AG08395 (cell line): ENCODE data around the gene SPATS2.

Experiments
- DNase-seq: peaks from one replicate; pipeline ENCODE4 v3.0.0; 2012; ENCODE audit warnings: mixed read lengths, low spot score

SPATS2 gene

DNA sequence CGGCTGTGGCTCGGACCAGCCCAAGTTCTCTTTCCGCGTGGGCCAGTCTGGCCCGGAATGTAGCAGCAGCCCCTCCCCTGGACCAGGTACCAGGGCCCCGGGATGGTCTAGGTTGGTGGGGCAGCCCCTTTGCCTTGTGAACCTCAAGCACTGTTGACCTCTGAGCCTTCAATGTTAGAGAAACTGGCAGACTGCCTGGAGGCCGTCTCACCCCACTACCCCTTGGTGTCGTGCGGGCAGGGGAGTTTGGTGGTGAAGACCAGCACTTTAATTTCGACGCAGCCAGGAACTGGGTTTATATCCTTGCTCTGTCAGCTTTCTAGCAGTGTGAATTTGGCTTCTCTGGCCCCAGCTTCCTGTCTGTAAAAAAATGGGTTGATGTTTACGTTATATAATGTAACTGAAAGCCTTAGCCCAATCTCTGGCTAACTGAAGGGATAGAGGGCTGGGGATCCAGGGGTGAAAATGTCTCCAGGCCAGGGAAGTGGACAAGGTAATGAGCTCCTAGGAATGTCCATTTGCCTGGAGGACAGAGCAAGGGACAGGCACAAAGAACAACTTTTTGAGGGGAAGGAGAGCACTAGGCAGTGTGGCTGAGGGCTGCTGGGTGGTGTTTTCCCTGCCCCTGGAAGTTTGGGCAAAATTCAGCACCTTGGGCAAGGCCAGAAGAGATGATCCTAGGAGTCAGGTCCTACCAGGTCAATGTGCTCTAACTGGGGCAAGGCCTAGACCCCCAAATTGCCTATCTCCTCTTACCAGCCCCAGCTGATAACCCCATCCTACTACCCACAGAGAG lies 189.3 kb downstream of the SPATS2 start:
- DNase-seq: no peak

- no peak for DNase-seq
These were observed 190.1 kb downstream of the SPATS2 start for GRCh38 chr12:49557187-49557916.

GRCh38 chr12:49557917-49558215 lies 190.6 kb downstream of the SPATS2 start:
- no peak for DNase-seq

DNA sequence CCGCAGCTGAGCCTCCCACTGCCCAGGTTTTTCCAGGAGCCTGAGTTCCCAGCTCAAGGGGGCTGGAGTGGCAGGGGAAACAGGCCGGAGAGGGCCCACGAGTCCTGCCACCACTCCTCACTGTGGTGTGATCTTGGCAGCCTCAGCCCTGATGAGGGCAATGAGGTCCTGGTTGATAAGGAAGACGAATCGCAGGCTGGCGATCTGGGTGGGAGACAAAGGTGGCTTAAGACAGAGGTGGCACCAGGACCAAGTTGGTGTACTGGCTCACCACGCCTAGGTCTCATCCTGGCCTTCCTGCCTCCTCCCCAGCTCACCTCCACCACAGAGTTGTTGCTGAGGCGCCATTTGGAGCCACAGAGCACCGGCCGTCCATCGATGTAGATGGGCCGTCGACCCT lies 191.3 kb downstream of the SPATS2 start:
- no peak for DNase-seq

GRCh38 chr12:49559011-49559675 lies 191.9 kb downstream of the SPATS2 start:
- DNase-seq: no peak

- no peak for DNase-seq
These were observed 193.4 kb downstream of the SPATS2 start for GRCh38 chr12:49560695-49561094.

DNA sequence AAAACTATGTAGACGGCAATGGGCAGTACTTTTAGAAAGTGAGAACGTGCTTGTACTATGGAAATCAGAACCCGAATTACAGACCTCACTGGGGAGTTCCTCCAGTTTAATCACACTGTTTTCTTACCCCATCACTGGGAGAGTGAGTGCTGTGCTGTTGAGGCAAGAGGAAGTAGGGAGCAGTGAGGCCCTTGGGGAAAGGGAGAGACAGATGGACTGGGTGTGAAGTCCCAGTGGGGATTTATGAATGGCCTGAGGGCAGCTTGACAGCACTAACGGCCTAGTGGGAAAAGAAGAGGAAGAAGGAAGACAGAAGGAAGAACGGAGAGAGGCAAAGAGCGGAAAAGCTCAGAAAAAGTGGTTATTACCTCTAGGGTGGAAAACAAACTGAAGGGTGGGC lies 195.0 kb downstream of the SPATS2 start:
- DNase-seq: no peak

- no peak for DNase-seq
These were observed 195.6 kb downstream of the SPATS2 start for GRCh38 chr12:49562831-49563230.

DNA sequence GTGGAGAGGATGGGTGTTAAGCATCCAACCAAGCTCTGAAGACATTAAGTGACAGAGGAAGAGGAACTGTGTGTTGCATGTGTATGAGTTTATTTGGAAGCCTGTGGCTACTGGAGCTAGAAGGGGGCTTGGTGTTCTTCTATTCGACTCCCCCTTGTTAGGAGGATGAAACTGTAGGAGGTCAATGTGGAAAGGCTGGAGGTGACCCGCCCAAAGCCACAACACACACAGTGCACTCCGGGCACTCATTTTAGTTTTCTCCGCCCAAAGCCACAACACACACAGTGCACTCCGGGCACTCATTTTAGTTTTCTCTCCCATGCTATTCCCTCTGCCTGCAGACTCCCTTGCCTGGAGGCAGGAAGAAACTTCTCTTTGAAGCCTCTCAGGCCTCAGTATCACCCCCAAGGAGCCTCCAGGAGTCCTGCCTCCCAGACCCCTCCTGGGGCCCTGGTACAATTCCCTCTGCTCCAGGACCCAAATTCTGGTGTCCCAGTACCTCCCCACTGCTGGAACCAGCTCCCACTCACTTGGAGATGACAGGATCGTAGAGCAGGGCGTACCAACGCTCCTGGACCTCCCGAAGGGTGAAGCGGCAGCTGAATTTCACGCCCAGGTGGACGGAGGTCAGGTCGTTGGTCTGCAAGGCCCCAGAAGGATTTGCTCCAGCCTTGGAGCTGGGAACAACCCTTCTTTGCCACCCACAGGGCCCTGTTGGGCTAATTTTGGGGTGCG lies 196.9 kb downstream of the SPATS2 start:
- no peak for DNase-seq

DNA sequence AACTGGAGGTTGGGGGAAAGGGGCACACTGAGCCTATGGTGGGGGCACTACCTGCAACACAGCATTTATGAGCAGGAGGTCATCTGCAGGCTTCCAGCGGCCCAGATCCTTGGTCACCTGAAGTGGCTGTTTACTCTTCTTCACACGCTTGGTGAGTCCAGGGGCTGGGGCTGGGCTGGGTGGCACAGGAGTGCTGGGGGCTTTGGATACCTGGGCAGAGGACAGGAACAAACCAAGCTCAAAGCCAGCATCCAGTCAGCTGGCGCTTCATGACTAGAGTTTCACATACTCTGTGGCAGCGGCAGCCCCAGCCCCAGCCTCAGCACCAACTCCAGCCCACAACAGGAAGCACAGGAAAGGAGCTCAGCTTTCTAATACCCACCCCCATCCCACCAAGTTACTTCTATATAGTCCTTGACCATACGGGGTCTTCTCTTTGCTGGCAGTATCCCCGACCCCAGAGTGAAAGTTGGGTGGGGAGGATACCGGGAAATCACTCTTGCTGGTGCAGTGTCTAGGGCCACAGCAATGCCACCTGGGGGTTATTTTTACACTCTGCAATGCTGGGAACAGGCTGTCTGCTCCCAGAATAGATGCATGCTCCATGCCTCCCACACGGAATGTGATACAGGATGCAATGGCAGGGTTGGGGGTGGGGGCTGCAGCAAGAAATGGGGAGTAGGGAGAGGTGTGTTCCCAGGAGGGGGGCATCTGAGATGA lies 197.6 kb downstream of the SPATS2 start:
- DNase-seq: no peak

- no peak for DNase-seq
These were observed 198.4 kb downstream of the SPATS2 start for GRCh38 chr12:49565406-49566265.

- no peak for DNase-seq
These were observed 199.1 kb downstream of the SPATS2 start for GRCh38 chr12:49566361-49566760.

GRCh38 chr12:49567302-49567610 lies 200.0 kb downstream of the SPATS2 start:
- no peak for DNase-seq

- DNase-seq: peak; percentile 99
These were observed 200.6 kb downstream of the SPATS2 start, which contains the start of gene MCRS1 for GRCh38 chr12:49567611-49568441. TSS of gene MCRS1 (minus strand) at chr12:49568142. CDS start at chr12:49566731, 1,411 bp downstream.

DNA sequence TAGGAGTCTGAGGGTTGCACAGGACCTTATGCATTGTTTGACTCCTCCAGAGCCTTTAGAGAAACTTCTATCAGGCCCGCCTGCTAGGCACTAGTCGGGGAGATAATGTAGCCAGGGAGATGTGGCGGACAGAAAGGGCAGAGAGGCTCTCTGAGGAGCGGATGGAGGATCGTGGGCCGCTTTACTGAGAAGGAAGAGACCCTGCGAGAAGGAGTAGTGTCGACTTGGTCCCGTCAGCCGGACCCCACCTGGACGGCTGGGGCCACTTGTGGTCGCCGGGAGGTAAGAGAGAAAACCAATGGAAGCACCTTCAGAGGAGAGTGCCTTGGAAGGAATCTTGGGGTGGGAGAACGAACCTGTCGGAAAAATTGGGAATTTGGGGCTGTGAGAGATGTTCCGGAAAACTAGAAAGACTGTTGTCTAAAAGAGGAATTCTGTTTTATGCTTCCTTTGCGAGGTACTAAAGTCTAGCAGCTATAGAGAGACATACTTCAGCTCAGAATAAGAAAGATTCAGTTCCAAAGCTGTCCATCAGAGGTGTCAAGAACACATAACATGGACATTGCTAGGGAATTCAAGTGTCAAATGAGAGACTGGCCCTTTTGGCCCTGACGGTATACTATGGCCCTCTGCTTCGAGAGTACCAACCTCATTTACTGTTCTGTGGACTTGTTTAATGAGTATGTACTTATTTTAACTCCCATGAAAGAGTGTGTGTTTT lies 201.3 kb downstream of the SPATS2 start:
- no peak for DNase-seq
